Prostate gland (tissue), 2 donors: ENCODE results near the gene ANKRD12. TPM values are rescaled to one million over a fixed set of nuclear protein-coding genes. Genes with fewer than 3 reads are reported as not detected.

Experiments
- DNase-seq: peaks from one replicate; pipeline ENCODE4 v3.0.0-alpha.2; 2019; ENCODE audit warnings: low spot score
- H3K27ac ChIP-seq, 2 donors: fragments of 200-600 bp; sonication (generic); 2 replicates each; pipeline ENCODE4 v1.5.1; 2017 to 2019
- H3K27me3 ChIP-seq: fragments of 200-600 bp; sonication (generic); replicated peaks from 2 replicates; pipeline ENCODE4 v1.5.1; 2019; ENCODE audit not compliant: insufficient read depth
- H3K36me3 ChIP-seq, 2 donors: fragments of 200-600 bp; sonication (generic); 1 replicate in 1 of 2; 2 replicates in 1 of 2; pipeline versions ENCODE4 v1.5.1 to v1.8.1; 2017 to 2019
- H3K4me1 ChIP-seq: fragments of 200-600 bp; sonication (generic); replicated peaks from 2 replicates; pipeline ENCODE4 v1.5.1; 2019
- H3K4me3 ChIP-seq, 2 donors: fragments of 200-600 bp; sonication (generic); 2 replicates each; pipeline ENCODE4 v1.5.1; 2017 to 2019
- H3K9me3 ChIP-seq: fragments of 200-600 bp; sonication (generic); 2 replicates; pipeline ENCODE4 v1.5.1; 2017
- POLR2A ChIP-seq: fragments of 450-650 bp; IDR thresholded peaks from one replicate; pipeline ENCODE4 v1.6.1; 2016; ENCODE audit warnings: antibody characterized with exemption, mild to moderate bottlenecking
- POLR2AphosphoS5 ChIP-seq: sonication (generic); formaldehyde crosslinking; IDR thresholded peaks from one replicate; pipeline ENCODE4 v1.6.1; 2017; ENCODE audit warnings: antibody characterized with exemption
- WGBS: methylation state at CpG from one replicate; pipeline ENCODE4 v1.1.5; 2018; 5-methylcytosine and 5-hydroxymethylcytosine counted together
- intact Hi-C: fragments of 100-400 bp; cut with DNase I; formaldehyde crosslinking; loops from one replicate; pipeline ENCODE4 v1.14.2; 2022
- total RNA-seq, 2 donors: library from RNA; depleted of rRNA; stranded (reverse); fragments of >200 nt; gene quantifications; one replicate each; pipeline ENCODE4 v1.1.0, GENCODE V29; 2016
- TF ChIP-seq, protein P1 (sequence below), 4 experiments: fragments of 200-600 bp in 2 of 4; fragments of 450-650 bp in 2 of 4; sonication (generic) in 2 of 4; IDR thresholded peaks; 1 replicate in 3 of 4; 2 replicates in 1 of 4; pipeline ENCODE4 v1.5.1; 2016 to 2019; ENCODE audit warnings: antibody characterized with exemption in 4 of 4, mild to moderate bottlenecking in 2 of 4, moderate library complexity in 2 of 4

The ANKRD12 gene
- total RNA-seq, 2 donors from 2014 or later = 38.7 to 50.1 TPM

DNA sequence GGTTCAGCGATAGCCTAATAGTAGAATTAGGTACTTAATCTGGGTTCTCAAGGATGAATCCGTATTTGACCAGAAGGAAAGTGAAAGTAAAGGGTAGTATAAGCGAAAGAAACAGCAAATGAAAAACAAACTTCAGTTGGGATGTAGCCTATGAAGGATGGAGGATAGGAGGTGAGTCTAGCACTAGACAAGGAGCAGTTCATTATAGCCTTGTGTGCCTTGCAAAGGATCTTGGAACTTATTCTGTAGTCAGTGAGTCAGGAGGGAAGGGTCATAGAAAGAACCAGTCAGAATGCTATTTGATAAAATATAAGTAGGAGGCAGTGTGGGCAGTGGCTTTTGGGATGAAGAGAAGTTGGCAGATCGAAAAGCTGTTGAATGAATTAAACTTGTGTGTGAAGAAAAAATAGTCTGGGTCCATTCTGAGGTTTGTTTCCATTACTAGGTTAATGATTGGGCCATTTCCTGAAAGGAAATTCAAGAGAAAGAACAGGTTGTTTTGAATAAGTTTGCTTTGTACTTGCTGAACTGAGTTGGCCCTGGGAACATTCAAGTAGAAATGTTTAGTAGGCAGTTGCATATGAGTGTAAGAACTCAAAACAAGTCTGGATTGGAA lies 48.5 kb downstream of the ANKRD12 start:
- H3K4me3 ChIP-seq = no peak overlapping the region
- no peaks in the 10 kb centered on the region for H3K27me3 ChIP-seq
- no peaks in the 10 kb centered on the region for H3K4me1 ChIP-seq
- TF ChIP-seq POLR2AphosphoS5 (no peak), POLR2A (no peak)
- TF ChIP-seq, protein P1, sequence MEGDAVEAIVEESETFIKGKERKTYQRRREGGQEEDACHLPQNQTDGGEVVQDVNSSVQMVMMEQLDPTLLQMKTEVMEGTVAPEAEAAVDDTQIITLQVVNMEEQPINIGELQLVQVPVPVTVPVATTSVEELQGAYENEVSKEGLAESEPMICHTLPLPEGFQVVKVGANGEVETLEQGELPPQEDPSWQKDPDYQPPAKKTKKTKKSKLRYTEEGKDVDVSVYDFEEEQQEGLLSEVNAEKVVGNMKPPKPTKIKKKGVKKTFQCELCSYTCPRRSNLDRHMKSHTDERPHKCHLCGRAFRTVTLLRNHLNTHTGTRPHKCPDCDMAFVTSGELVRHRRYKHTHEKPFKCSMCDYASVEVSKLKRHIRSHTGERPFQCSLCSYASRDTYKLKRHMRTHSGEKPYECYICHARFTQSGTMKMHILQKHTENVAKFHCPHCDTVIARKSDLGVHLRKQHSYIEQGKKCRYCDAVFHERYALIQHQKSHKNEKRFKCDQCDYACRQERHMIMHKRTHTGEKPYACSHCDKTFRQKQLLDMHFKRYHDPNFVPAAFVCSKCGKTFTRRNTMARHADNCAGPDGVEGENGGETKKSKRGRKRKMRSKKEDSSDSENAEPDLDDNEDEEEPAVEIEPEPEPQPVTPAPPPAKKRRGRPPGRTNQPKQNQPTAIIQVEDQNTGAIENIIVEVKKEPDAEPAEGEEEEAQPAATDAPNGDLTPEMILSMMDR (IDR thresholded peaks at IDR 0.05) = no peak
- no peak overlapping the region for H3K27ac ChIP-seq
- H3K9me3 ChIP-seq = no peaks in the 10 kb centered on the region
- intact Hi-C loops = no loop called here
- WGBS = 90% methylated on average over 4 of the region's 4 CpGs
- DNase-seq = no peak
- no peaks in the 10 kb centered on the region for H3K36me3 ChIP-seq

DNA sequence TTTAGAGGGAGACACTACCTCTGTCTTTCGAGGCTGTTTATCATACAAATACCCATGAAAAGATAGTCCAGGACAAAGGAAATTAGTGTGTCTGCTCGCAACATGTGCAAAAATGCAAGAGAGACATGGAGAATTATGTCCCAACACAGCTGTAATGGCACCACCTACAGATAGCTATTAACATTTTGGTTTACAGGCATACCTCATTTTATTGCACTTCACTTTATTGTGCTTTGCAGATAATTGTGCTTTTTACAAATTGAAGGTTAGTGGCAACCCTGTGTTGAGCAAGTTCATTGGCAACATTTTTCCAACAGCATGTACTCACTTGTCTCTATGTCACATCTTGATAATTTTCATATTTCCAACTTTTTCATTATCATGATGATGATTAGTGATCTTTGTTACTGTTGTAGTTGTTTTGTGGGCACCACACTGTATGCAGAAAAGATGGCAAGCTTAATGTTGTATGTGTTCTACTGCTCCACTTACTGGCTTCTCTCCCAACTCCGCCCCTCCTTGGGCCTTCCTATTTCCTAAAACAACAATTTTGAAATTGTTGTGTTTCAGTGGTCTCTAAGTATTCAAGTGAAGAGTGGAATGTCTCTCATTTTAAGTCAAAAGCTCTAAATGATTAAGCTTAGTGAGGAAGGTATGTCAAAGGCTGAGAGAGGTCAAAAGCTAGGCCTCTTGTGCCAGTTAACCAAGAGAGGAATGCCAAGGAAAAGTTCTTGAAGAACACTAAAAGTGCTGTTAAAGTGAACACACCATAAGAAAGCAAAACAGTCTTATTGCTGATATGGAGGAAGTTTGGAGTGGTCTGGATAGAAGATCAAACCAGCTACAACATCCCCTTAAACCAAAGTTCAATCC lies 52.0 kb downstream of the ANKRD12 start:
- no peak overlapping the region for H3K27ac ChIP-seq
- 77% methylated on average over 3 of the region's 3 CpGs for WGBS
- no peak for TF ChIP-seq POLR2AphosphoS5
- no peak for TF ChIP-seq POLR2A
- TF ChIP-seq, protein P1 (IDR thresholded peaks at IDR 0.05) = no peak
- no peak overlapping the region for H3K4me3 ChIP-seq
- intact Hi-C loops = no loop called here
- no peaks in the 10 kb centered on the region for H3K9me3 ChIP-seq
- H3K4me1 ChIP-seq = no peaks in the 10 kb centered on the region
- H3K27me3 ChIP-seq = no peaks in the 10 kb centered on the region
- no peaks in the 10 kb centered on the region for H3K36me3 ChIP-seq
- no peak for DNase-seq

DNA sequence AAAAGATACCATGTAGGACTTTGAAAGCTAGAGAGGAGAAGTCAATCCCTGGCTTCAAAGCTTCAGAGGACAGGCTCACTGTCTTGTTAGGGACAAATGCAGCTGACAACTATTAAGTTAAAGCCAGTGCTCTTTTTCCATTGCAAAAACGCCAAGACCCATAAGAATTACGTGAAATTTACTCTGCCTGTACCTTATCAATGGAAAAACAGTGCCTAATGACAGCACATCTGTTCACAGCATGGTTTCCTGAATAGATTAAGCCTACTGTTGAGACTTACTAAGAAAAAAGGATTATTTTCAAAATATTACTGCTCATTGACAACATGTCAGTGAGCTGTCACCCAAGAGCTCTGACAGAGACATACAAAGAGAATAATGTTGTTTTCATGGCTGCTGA lies 52.9 kb downstream of the ANKRD12 start:
- no peak for DNase-seq
- H3K4me1 ChIP-seq = no peaks in the 10 kb centered on the region
- 88% methylated on average over 2 of the region's 2 CpGs for WGBS
- H3K4me3 ChIP-seq = no peak overlapping the region
- intact Hi-C loops = no loop called here
- TF ChIP-seq POLR2A = no peak
- no peaks in the 10 kb centered on the region for H3K36me3 ChIP-seq
- H3K9me3 ChIP-seq = no peaks in the 10 kb centered on the region
- H3K27ac ChIP-seq = no peak overlapping the region
- no peaks in the 10 kb centered on the region for H3K27me3 ChIP-seq

DNA sequence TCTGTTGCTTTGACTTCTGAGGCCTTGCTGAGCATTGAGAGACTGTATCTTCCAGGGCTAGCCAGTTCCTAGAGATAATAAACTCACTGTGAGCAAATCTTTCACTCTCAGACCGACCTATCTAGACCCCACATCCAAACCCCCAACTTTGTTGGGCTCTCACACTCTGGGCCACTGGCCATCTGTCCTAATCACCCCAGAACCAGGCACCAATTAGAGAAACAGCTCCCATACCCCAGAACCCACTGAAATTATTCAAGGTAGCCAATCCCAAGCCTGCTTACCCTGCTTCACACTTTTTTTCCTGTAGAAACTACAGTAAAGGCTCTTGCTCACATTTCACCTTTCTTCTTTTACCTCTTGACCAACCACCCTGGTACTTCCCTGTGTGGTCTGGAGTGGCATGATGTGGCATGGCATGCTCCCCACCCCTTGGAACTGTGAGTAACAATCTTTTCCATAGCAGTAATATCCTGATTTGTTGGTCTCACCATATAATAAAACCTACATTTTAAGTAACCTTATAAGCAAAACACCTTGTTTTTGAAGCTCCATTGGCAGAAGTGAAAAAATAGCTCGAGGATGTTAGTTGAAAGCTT lies 55.2 kb downstream of the ANKRD12 start:
- WGBS = 73% methylated on average over 2 of the region's 2 CpGs
- TF ChIP-seq POLR2AphosphoS5 (no peak), POLR2A (no peak)
- TF ChIP-seq, protein P1 (IDR thresholded peaks at IDR 0.05) = no peak
- no peaks in the 10 kb centered on the region for H3K4me1 ChIP-seq

DNA sequence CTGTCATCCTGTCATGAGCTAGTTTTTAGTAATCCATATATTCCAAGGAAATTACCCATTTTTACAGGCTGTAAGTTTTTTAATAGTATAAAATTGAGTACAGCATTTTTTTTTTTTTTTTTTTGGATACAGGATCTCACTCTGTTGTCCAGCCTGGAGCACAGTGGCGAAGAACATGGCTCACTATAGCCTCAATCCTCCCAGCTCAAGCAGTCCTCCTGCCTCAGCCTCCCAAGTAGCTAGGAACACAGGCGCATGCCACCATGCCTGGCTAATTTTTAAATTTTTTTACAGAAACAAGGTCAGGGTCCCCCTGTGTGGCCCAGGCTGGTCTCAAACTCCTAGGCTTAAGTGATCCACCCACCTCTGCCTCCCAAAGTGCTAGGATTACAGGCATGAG lies 56.5 kb downstream of the ANKRD12 start:
- TF ChIP-seq POLR2A = no peak
- TF ChIP-seq, protein P1 (IDR thresholded peaks at IDR 0.05) = no peak
- TF ChIP-seq POLR2AphosphoS5 = no peak
- Histone ChIP-seq H3K27ac (no peak overlapping the region), H3K9me3 (no peaks in the 10 kb centered on the region), H3K36me3 (no peaks in the 10 kb centered on the region), H3K4me1 (no peaks in the 10 kb centered on the region), H3K27me3 (no peaks in the 10 kb centered on the region), H3K4me3 (no peak overlapping the region)
- intact Hi-C loops = no loop called here
- 100% methylated on average over 2 of the region's 2 CpGs for WGBS
- DNase-seq = no peak

More for the DNA sequence above, 55.2 kb downstream of the ANKRD12 start:
- Histone ChIP-seq H3K4me3 (no peak overlapping the region), H3K27me3 (no peaks in the 10 kb centered on the region), H3K9me3 (no peaks in the 10 kb centered on the region), H3K36me3 (no peaks in the 10 kb centered on the region), H3K27ac (no peak overlapping the region)
- intact Hi-C loops = no loop called here
- DNase-seq = no peak
